HTERT RPE-1 (cell line): ENCODE measurements around the gene CHDH.

Experiments used
- in situ Hi-C: fragments of 300-500 bp; cut with MboI; formaldehyde crosslinking; loops from 4 replicates; pipeline ENCODE4 v1.14.3; 2020; ENCODE audit warnings: low sequenced_read_pairs

Gene CHDH

GRCh38 chr3:53856964-53857363 is 10.7 kb upstream of the CHDH start:
- in situ Hi-C loops, result no loop called here

- in situ Hi-C loops, result no loop called here
Measured at GRCh38 chr3:53850895-53851294, 4.7 kb upstream of the CHDH start.

GRCh38 chr3:53849916-53850315 is 3.7 kb upstream of the CHDH start:
- in situ Hi-C loops, result no loop called here

DNA sequence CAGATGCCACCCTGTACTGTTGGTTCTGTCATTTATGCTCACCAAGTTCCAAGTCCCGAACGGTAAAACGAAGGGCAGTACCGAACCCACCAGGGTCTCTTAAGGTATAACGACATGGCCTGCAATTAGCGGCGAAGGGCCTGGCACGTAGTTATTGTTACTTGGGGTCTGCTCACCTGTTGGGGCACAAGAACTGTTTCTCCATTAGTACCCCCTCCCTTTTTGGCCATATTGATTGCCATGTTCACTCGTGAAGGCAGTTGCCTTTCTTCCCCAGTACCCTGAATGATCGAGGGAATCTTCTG is 584 bp upstream of the CHDH start:
- in situ Hi-C loops, result no loop called here

DNA sequence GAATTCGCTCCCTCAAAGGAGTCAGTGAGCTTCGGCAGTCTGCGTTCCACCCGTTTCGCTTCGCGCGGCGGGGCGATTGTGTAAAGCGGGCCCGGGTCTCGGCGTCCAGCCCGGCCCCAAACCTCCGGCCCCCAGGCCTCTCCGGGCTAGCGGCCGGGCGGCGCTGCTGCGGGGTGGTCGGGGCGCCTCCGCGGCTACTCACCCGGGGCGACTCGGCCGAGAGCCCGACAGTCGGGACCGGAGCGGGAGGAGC is 412 bp downstream of the CHDH start:
- in situ Hi-C loops, result no loop called here

- in situ Hi-C loops, result no loop called here
Measured at GRCh38 chr3:53845103-53845880, 927 bp downstream of the CHDH start.

DNA sequence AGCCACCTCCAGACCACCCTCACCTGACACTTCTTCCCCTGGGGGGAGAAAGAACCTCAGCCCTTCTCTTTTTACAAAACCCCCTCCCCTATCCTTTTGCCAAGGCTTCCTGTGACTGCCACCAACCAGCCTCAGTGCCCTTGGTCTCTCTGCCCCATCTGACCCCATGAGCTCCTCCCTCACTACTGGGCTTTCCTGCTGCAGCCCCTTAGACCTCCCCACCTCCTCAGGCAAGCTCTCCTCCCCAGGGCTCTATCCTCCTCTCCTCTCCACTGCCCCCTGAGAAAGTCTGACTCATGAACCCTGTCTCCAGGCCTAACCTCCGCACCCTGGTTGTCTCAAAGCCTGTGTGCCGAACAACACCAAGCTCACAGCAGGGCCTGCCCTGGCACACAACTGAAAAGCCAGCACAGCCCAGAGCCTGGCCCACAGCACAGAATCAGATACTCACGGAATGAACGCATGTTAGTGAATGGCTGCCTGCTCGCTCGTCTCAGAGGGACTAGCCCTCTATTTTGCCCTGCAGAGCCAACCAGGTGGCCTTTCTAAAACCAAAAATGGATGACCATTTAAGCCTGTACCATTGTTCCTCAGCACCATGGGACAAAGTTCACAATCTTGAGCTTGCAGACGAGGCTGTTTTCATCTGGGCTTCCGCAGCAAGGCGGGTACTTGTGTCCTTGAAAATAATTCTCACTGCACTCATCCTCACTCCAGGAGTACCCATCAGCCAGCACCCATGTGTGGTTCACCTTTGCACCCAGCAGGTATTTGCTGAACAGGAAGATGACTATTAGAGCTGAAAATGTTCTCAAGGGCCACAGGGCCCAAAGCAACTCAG is 1.7 kb downstream of the CHDH start:
- in situ Hi-C loops, result no loop called here

DNA sequence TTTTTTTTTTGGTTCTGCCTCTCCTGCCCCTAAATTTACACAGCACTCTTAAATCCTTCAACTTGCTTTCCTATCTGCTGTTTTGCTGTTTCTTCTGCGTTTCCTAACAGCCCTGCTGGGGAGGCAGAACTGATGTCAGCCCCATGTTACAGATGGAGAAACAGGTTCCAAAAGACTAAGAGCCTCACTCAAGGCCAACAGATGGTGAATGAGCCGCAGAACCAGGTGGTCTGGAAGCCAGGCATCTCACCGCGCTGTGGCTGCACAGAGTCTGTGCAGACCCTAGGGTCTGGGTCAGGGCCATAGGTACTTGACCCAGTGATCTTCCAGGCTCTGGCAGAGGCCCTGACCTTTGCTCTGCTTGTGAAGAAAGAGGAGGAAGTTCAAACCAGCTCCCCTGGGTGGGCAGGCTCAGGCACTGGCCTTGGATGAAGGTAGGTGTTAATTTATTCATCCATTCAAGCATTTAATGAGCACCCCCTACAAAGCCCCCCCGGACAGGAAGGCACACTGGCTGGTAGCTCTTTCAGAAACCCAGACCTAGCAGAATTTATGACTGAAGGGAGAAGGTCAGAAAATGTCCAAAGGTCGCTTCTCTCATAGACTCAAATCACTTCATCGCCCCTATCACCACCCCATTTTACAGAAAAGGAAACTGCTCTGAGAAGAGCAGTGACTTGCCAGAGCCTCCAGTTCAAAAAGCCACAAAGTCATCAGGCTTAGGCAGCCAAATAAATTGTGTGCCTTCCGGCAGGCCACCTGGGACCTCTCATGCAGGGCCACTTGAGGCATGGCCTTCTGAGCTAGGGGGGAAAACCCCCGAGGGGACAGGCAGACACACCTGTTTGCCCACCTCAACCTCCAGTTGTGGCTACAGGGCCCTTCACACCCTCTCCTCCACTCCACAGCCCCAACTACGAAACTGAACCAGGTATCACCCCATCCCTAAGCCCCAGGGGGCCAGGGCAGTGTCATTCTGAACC is 2.7 kb downstream of the CHDH start:
- in situ Hi-C loops, result no loop called here

GRCh38 chr3:53842436-53843194 is 3.6 kb downstream of the CHDH start:
- in situ Hi-C loops, result no loop called here

DNA sequence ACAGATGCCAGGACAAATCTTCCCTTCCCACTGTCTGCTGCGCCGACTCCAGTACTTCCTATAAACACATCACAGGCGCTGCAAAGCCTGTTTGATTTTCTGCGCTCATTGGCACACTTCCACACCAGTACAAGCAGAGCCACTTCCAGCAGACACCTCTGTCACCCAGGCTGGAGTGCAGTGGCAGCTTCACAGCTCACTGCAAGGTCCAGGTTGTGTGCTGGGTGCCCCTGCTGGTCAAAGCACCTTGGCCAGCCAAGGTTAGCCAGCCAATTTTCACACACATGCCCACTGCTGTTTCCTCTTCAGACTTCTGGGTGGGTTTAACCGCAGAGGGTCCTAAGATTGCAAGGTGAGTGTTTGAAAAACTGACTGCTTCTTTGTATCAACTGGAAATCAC is 4.9 kb downstream of the CHDH start:
- in situ Hi-C loops, result no loop called here

DNA sequence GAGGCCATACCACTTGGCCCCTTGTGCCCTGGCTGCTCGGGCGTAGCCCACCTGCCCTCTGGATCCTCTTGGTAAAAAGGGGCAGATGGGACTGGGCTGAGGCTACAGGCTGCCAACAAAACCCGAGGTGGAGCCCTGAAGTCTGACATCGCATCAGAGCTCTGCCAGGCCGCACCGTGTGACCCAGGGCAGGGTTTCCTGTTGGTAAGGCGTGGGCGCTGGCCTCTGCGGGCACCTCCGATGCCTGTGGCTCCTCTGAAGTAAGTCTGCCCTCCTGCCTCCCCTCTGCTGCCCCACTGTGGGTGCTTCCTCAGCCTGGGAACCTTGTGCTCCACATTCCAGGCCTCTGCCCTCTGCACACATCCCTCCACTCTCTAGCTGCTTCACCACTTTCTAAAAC is 8.9 kb downstream of the CHDH start:
- in situ Hi-C loops, result no loop called here

DNA sequence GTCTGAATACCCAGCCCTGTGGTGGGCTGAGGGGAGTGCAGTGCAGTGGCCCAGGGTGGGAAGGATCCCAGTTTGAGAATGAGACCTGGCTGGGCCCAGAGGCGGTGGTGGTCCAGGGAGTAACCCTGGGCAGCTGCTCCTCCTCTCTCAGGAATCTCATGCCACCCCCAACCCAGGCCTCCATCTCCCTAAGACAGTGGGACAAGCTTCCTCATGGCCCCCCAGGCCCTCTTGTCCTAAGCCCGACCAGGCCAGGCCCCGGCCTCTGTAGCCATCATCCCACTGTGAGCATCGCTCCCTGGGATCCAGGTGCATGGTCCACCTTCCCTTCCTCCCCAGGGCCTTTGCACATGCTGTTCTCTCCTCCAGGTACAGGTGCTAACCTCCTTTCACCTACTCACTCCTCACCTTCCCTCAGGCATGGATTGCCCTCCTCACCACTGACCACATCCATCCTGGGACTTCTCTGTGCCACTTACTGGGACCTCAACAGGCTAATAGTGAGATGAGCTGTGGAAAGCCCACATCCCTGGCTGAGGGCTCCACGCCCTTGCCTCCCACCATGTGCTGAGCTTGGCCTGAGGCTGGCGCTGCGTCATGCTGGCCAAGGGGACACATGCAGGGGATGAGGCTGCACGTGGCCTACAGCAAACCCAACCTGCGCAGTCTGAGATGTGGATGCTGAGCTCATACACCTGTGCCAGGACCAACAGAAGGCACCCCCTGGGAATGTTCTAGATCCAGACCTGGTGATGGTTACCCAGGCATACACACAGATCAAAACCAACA is 9.9 kb downstream of the CHDH start:
- in situ Hi-C loops, result no loop called here

GRCh38 chr3:53835257-53835656 is 11.0 kb downstream of the CHDH start:
- in situ Hi-C loops, result no loop called here

DNA sequence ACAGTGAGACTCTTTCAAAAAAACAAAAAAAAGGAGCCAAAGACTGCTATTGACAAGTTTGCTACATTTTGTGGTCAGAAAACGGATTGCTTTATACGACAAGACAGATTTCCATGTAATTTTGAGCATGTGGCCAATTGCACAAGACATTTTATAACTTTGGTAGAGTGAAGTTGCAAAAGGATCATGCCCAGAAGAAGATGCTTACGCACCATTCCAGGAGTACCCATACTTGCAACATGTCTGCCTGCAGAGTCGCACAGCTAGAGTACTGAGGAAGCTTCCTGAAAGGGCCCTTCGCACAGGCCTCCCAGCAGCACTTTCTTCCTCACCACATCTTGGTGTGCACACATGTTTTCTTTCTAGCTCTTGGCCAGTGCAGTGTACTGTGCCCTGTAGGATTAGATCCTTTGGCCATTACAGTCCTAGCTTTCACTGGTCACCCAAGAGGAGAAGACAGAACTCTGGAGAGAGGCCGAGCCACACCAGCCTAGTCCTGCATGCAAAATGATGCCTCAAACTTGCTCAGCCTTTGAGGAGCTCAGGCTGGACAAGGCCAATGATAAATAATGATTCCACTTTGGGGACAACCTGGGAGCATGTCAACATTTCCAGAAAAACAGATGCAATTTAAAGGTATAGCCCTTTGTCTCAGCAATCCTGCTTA is 11.7 kb downstream of the CHDH start:
- in situ Hi-C loops, result no loop called here

GRCh38 chr3:53833700-53834099 is 12.5 kb downstream of the CHDH start:
- in situ Hi-C loops, result no loop called here

DNA sequence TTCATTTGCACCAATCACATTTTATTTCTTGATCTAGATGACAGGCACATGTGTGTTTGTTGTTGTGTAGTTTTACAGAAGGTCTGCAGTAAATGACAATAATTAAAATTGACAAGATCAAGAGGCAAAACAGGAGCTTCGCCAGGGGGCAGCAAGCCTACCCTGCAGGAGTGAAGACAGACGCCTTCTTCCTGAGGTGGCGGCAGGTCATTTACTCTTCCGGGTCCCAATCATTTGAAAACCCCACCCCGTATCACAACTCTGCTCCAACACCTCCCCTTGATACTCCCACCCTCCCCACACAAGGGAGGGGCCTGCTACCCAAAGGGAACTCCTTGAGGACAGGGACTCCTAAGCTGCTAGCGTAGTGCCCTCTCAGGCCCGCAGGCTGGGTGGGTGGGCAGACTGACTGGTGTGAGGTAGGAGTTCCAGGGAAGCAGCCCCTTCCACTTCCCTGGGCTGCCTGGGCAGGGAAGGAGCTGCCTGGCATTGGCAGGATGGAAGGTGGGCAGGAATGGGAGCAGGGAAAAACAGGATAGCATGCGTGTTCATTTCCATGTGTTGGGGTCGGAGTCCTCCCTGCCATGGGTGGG is 13.1 kb downstream of the CHDH start:
- in situ Hi-C loops, result no loop called here

DNA sequence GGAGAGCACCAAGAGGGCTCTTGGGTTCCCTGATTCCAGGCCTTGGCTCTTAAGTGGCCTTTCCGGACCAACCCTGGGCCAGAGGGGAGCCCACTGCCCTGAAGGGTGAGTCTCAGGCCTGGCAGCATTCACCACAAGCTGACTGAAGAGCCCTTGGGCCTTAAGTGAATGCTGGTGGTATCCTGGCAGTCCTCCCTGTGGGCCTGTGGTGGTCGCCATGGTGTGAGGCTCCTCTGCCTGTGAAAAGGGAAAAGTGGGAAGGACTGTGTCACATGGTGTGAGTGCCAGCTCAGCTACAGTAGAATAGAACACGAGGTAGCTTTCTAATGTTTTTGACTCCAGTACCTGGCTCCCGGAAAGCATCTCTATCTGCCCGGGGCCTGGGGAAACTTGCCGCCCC is 15.3 kb downstream of the CHDH start:
- in situ Hi-C loops, result no loop called here

GRCh38 chr3:53829605-53830004 is 16.6 kb downstream of the CHDH start:
- in situ Hi-C loops, result no loop called here

DNA sequence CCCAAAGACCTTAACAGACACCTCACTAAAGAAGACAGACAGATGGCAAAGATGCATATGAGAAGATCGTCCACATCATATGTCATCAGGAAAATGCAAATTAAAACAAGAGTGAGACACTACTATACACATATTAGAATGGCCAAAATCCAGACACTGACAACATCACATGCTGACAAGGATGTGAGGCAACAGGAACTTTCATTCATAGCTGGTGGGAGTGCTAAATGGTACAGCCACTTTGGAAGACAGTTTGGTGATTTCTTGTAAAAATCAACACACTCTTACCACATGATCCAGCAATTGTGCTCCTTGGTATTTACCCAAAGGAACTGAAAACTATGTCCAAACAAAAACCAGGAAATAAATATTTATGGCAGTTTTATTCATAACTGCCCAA is 17.6 kb downstream of the CHDH start:
- in situ Hi-C loops, result no loop called here
